ENCODE measurements around the gene SYP.

DNA sequence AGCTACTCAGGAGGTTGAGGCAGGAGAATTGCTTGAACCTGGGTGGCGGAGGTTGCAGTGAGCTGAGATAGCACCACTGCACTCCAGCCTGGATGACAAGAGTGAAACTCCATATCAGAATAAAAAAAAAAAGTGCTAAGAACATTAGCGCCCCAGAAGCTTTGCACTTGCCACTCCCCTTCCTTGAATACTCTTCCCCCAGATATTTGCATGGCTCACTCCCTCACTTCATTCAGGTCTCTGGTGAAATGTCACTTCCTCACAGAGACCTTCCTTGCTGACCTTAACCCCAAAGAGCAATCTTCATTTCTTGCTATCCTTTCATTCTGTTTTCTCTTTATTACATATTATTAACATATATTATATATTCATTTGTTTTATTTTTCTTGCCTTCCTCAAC is 21.9 kb upstream of the SYP start:
- TF ChIP-seq, protein P1, sequence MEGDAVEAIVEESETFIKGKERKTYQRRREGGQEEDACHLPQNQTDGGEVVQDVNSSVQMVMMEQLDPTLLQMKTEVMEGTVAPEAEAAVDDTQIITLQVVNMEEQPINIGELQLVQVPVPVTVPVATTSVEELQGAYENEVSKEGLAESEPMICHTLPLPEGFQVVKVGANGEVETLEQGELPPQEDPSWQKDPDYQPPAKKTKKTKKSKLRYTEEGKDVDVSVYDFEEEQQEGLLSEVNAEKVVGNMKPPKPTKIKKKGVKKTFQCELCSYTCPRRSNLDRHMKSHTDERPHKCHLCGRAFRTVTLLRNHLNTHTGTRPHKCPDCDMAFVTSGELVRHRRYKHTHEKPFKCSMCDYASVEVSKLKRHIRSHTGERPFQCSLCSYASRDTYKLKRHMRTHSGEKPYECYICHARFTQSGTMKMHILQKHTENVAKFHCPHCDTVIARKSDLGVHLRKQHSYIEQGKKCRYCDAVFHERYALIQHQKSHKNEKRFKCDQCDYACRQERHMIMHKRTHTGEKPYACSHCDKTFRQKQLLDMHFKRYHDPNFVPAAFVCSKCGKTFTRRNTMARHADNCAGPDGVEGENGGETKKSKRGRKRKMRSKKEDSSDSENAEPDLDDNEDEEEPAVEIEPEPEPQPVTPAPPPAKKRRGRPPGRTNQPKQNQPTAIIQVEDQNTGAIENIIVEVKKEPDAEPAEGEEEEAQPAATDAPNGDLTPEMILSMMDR (IDR thresholded peaks at IDR 0.05 in 8 of 11, conservative IDR thresholded peaks at IDR 0.05 in 3 of 11) = no peak
- TF ChIP-seq POLR2A (IDR thresholded peaks at IDR 0.05) = no peak
- TF ChIP-seq POLR2AphosphoS5 (IDR thresholded peaks at IDR 0.05) = no peak

Measured in spleen (tissue), 7 donors.